ENCODE measurements around the gene SNX21.
"Not testable (repeated sequence)": the region's sequence is repeated elsewhere in the genome, so short reads cannot be mapped to it uniquely, and the experiment has no call there.

SNX21 gene

GRCh38 chr20:45850926-45851325 is 17.3 kb downstream of the SNX21 start:
- DNase-seq: no peak

- no peak for DNase-seq
Measured at GRCh38 chr20:45851501-45851900, 17.9 kb downstream of the SNX21 start.

- no peak for DNase-seq
Measured at GRCh38 chr20:45852326-45852725, 18.7 kb downstream of the SNX21 start.

- no peak for DNase-seq
Measured at GRCh38 chr20:45853484-45853883, 19.9 kb downstream of the SNX21 start.

GRCh38 chr20:45857114-45857881 is 23.7 kb downstream of the SNX21 start, which contains the start of the genes ACOT8 and ZSWIM3:
Gene ACOT8, minus strand, starts transcription at chr20:45857392. Its CDS starts 77 bp downstream, at chr20:45857315.
Gene ZSWIM3, plus strand, starts transcription at chr20:45857614. Its CDS starts 212 bp downstream, at chr20:45857826.
- DNase-seq: peak; percentile 100

- DNase-seq: no peak
Measured at GRCh38 chr20:45857882-45858216, 24.2 kb downstream of the SNX21 start.

- DNase-seq: no peak
Measured at GRCh38 chr20:45859916-45860315, 26.3 kb downstream of the SNX21 start.

GRCh38 chr20:45860560-45861220 is 27.1 kb downstream of the SNX21 start:
- no peak for DNase-seq

- no peak for DNase-seq
Measured at GRCh38 chr20:45861221-45862075, 27.8 kb downstream of the SNX21 start.

- no peak for DNase-seq
Measured at GRCh38 chr20:45863543-45864470, 30.2 kb downstream of the SNX21 start.

- DNase-seq: no peak
Measured at GRCh38 chr20:45866454-45866853, 32.9 kb downstream of the SNX21 start.

GRCh38 chr20:45867136-45867818 is 33.7 kb downstream of the SNX21 start:
- no peak for DNase-seq

- DNase-seq: peak; percentile 70
Measured at GRCh38 chr20:45867819-45868176, 34.2 kb downstream of the SNX21 start.

- no peak for DNase-seq
Measured at GRCh38 chr20:45872626-45873025, 39.0 kb downstream of the SNX21 start.

GRCh38 chr20:45873409-45874103 is 40.0 kb downstream of the SNX21 start:
- no peak for DNase-seq

- not testable (repeated sequence) for DNase-seq
Measured at GRCh38 chr20:45874104-45874481, 40.5 kb downstream of the SNX21 start.

- DNase-seq: no peak
Measured at GRCh38 chr20:45874576-45874975, 41.0 kb downstream of the SNX21 start.

- DNase-seq: no peak
Measured at GRCh38 chr20:45878076-45878761, 44.6 kb downstream of the SNX21 start.

GRCh38 chr20:45880988-45881788 is 47.6 kb downstream of the SNX21 start, which contains the start of gene ZSWIM1:
Gene ZSWIM1, plus strand, starts transcription at chr20:45881227. Its CDS starts 1,366 bp downstream, at chr20:45882593.
- DNase-seq: peak; percentile 99
